NT2/D1 (cell line): Measurements from ENCODE around the gene KCNA3.

Experiments
- SUZ12 ChIP-seq: IDR thresholded peaks from 2 replicates; pipeline ENCODE4 v1.6.1; 2011; ENCODE audit not compliant: insufficient read length, insufficient read depth; ENCODE audit errors: extremely low read depth
- YY1 ChIP-seq: IDR thresholded peaks from 2 replicates; pipeline ENCODE4 v1.6.1; 2011; ENCODE audit not compliant: insufficient read length, insufficient read depth
- ZNF274 ChIP-seq: IDR thresholded peaks from 2 replicates; pipeline ENCODE4 v1.6.1; 2011; ENCODE audit warnings: mild to moderate bottlenecking, low read depth, low read length

DNA sequence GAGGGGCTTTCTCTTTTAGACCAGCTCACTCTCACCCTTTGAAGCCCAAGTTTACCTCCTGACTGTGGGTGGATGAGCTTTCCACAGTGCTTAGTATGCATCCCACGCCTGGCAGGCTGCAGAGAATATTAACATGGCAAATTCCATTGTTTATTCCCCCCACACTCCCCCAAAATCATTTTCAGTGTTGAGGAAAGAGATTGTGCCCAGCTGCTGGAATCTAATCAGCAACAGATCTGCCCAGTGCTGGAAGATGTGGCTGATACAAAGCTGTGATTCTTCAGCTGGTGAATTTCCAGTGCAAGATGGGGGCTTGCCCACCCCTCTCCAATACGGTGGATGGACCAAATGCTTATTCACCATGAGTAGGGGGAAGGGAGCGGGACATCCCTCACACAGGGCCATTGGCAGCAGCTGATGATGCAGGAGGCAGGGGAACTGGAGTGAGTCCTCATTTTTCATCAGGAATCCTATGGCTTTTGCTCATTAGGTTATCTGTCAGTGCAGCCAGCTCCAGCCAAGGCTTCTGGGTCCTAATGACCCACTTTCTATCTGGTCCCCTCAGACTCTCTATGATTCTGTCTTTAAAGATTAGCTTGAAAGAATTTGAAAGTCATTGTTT is 39.7 kb upstream of the KCNA3 start:
- TF ChIP-seq YY1 (no peak), SUZ12 (no peak), ZNF274 (no peak)
